Heart right ventricle (tissue), 16 donors: Measurements from ENCODE around the gene CISD3. TPM values are rescaled to one million over a fixed set of nuclear protein-coding genes. Genes with fewer than 3 reads are reported as not detected.
A peak's percentile ranks its signal among the peaks of the same experiment; 100 is the strongest.

Experiments
- ATAC-seq, 8 donors: fragments of 200-7000 bp; cut with Tn5 transposase; one replicate each; pipeline ENCODE4 v1.9.1; 2020; ENCODE audit warnings: mild to moderate bottlenecking in 8 of 8, moderate library complexity in 8 of 8, moderate number of reproducible peaks in 1 of 8
- DNase-seq, 2 donors: peaks; one replicate each; pipeline ENCODE4 v3.0.0-alpha.2; 2020
- H3K27ac ChIP-seq, 10 donors: fragments of 200-600 bp; sonication (generic) in 2 of 10; one replicate each; pipeline versions ENCODE4 v1.5.0 to v1.8.0; 2020 to 2022; ENCODE audit warnings: mild to moderate bottlenecking in 3 of 10
- H3K27me3 ChIP-seq, 7 donors: fragments of 200-600 bp; one replicate each; pipeline ENCODE4 v1.8.0; 2021 to 2022; ENCODE audit warnings: mild to moderate bottlenecking in 2 of 7
- H3K36me3 ChIP-seq, 9 donors: fragments of 200-600 bp; sonication (generic) in 1 of 9; one replicate each; pipeline versions ENCODE4 v1.5.0 to v1.8.0; 2020 to 2022; ENCODE audit warnings: mild to moderate bottlenecking in 2 of 9
- H3K4me1 ChIP-seq, 9 donors: fragments of 200-600 bp; sonication (generic) in 1 of 9; one replicate each; pipeline versions ENCODE4 v1.5.0 to v1.8.0; 2020 to 2022; ENCODE audit warnings: mild to moderate bottlenecking in 4 of 9
- H3K4me3 ChIP-seq, 10 donors: fragments of 200-600 bp; sonication (generic) in 2 of 10; one replicate each; pipeline versions ENCODE4 v1.5.0 to v1.8.0; 2020 to 2022; ENCODE audit warnings: mild to moderate bottlenecking in 7 of 10, moderate library complexity in 2 of 10
- H3K9me3 ChIP-seq, 11 donors: fragments of 200-600 bp in 10 of 11; sonication (generic) in 2 of 11; one replicate each; pipeline versions ENCODE4 v1.5.0 to v1.8.0; 2013 to 2022; ENCODE audit warnings: mild to moderate bottlenecking in 2 of 11, control low read depth in 1 of 11, moderate library complexity in 1 of 11
- WGBS, 2 donors: extraction: QIAGEN DNeasy Blood & Tissue Kit; methylation state at CpG; one replicate each; pipeline ENCODE4 v1.1.7; 2013; ENCODE audit warnings: inconsistent platforms in 1 of 2; 5-methylcytosine and 5-hydroxymethylcytosine counted together
- intact Hi-C, 10 donors: fragments of 100-400 bp; cut with DNase I; formaldehyde crosslinking; loops; one replicate each; pipeline versions ENCODE4 v1.11.1 to v1.14.2; 2022
- polyA plus RNA-seq, 2 donors: library from polyadenylated mRNA; stranded (reverse); fragments of 200-250 nt; gene quantifications; one replicate each; pipeline ENCODE4 v1.2.3, GENCODE V29; 2013
- total RNA-seq, 10 donors: library from RNA; stranded (reverse); fragmentation: NEBNext Ultra II Directional in 3 of 10; extraction: Animal tissue kit (Norgen Biotek cat#: 25700) in 3 of 10; gene quantifications; one replicate each; pipeline versions ENCODE4 v1.2.1 to v1.2.4, GENCODE V29; 2021 to 2023
- TF ChIP-seq, protein P1 (sequence below), 9 donors: fragments of 200-600 bp; sonication (generic) in 2 of 9; IDR thresholded peaks; one replicate each; pipeline versions ENCODE4 v1.5.0 to v1.8.0; 2021 to 2022; ENCODE audit warnings: antibody characterized with exemption in 9 of 9, mild to moderate bottlenecking in 5 of 9, moderate library complexity in 1 of 9
- donor health status: Arrhythmogenic right ventricular cardiomyopathy.
- donor health status: ischemic (EF 13 %, LVEDD 7.1; RV severe dilation, severe dysfunction).
- donor health status: healthy with polysubstance abuse.
- donor health status: DM: no; HTN: yes; CAD: no.
- donor health status: DM: no; HTN: no; CAD: no.
- donor health status: ischemic (EF 25% LVEDD 6.9; RV normal size, moderate dysfunction).
- donor health status: ischemic (EF 25% LVEDD 5.7; RV mildly dilated, moderate dysfunction).
- donor health status: healthy.
- donor health status: DM: yes; HTN: yes; CAD: no.
- donor health status: Ischemic cardiomyopathy.
- donor health status: ischemic (EF 35%, LVEDD 5.7; RV mildly dilated, moderate dysfunction).
- donor health status: nonischemic (EF 11% LVEDD 7.7; RV severe dilation, severe dysfunction).
- donor health status: DM: yes; HTN: yes; CAD: no.
- donor health status: PGD.
- donor health status: ischemic (EF 29% LVEDD 5.4; RV normal size, mild dysfunction).
- donor health status: nonischemic (EF 23%, LVEDD 6.1; RV moderate dilation, normal function).

Gene CISD3
- total and polyA plus RNA-seq, 12 donors = 50.5 to 84.1 (median 69.4) TPM

DNA sequence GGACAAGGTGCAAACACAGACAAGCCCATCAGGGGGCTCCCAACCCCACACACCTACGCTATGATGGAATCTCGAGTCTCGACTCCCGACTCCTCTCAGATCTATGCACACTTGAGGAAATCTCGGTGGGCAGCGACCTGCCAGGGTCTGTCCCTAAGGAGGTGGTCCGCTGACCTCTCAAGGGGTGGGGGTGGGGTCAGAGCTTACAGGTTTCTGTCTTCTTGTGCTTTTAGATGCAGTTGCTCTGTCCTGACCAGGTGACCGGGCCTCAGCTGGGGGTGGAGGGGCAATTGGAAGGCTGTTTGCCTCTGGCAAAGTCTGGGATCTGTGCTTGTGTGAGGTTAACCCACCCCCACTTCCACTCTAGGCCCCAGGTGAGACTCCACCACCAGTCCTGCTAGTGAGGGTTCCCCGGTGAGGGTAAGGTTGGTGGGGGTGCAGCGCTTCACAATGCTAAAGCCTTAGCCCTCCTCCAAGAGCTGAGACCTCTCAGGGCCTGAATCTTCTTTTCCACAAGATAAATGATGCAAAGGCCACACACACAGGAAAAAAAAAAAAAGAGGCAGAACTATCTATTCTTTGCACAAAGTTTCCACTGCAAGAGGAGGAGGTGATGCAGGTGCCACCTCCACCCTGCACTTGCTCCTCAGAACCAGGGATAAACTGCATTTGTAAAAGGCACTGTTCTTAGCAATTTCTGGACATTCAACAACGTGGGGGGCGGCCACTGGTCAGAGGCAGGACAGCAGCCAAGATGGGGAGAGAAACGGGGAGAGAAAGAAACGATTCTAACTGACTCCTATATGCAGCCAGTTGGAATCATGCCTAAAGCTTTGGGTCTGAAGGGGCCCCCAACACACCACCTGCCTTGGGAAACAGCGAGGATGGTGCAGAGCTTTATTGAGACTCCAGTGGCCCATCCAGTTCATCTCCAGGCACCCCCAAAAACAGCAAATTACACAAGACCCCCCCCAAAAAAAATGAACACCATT lies 4.1 kb downstream of the CISD3 start:
- Histone ChIP-seq H3K4me1 (peaks cover 17 to 66% (median 44%) of the 10 kb centered on the region in 9 donors), H3K27me3 (no peaks in the 10 kb centered on the region), H3K36me3 (peaks cover 0 to 74% (median 18%) of the 10 kb centered on the region in 9 donors), H3K9me3 (no peaks in the 10 kb centered on the region), H3K4me3 (no peak overlapping the region), H3K27ac (peak overlapping the region in 4 of 10 donors; percentile 1 to 93 (median 18))
- DNase-seq = no peak
- intact Hi-C loops = loop anchor here in 6 of 10 donors (2.0 to 10.0 kb wide), 5 partner anchors 37 to 179 kb away; no protein-coding TSS in a partner anchor
- no peak for ATAC-seq
- WGBS, 2 donors = 57 to 66% methylated on average over 15 of the region's 15 CpGs
- TF ChIP-seq, protein P1, sequence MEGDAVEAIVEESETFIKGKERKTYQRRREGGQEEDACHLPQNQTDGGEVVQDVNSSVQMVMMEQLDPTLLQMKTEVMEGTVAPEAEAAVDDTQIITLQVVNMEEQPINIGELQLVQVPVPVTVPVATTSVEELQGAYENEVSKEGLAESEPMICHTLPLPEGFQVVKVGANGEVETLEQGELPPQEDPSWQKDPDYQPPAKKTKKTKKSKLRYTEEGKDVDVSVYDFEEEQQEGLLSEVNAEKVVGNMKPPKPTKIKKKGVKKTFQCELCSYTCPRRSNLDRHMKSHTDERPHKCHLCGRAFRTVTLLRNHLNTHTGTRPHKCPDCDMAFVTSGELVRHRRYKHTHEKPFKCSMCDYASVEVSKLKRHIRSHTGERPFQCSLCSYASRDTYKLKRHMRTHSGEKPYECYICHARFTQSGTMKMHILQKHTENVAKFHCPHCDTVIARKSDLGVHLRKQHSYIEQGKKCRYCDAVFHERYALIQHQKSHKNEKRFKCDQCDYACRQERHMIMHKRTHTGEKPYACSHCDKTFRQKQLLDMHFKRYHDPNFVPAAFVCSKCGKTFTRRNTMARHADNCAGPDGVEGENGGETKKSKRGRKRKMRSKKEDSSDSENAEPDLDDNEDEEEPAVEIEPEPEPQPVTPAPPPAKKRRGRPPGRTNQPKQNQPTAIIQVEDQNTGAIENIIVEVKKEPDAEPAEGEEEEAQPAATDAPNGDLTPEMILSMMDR (IDR thresholded peaks at IDR 0.05) = peak in 5 of 9 donors; percentile 8 to 30 (median 17)

DNA sequence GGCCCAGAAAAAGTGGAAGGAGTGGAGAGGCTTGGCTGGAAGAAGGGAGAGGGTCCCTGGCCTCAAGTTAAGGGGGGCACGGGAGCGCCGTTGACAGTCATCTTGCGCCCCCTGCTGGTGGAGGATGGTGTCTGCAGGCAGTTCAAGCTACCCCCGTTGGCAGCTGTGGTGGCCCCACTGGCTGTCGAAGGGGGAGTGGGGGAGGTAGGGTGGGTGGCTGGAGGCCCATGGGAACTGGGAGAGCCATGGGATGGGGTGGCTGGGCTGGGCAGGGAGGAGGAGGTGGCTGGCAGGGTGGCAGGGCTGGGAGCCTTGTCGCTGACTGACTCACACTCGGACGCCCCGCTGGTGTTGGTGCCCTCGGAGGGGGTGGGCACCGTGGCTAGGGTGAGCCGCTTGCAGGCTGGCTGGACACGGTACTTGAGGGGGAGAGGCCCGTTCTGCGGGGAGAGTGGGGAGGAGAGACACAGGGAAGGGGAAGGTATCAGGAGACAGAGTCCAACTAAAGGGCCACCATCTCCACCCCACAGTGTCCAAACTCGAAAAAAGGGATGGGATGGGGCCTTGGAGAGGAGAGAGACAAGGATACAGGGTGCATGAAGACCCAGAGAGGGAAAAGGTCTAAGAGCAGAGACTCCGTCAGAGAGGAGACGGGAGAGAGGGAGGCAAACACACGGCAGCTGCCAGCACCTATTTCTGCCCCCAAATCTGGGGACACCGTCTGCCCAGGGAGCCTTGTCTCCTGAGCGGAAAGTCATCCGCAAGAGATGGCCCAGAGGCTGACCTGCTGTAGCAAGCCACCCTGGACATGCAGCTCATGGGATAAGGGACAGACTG lies 5.2 kb downstream of the CISD3 start:
- Histone ChIP-seq H3K4me1 (peaks cover 17 to 60% (median 42%) of the 10 kb centered on the region in 9 donors), H3K27ac (peak overlapping the region in 4 of 10 donors; percentile 9 to 36 (median 15)), H3K4me3 (no peak overlapping the region), H3K27me3 (no peaks in the 10 kb centered on the region), H3K36me3 (peaks cover 0 to 83% (median 21%) of the 10 kb centered on the region in 9 donors), H3K9me3 (no peaks in the 10 kb centered on the region)
- intact Hi-C loops = loop anchor here in 8 of 10 donors (1.0 to 10.0 kb wide), 5 partner anchors 53 to 181 kb away; no protein-coding TSS in a partner anchor
- ATAC-seq = peak in 7 of 8 donors; percentile 1 to 49 (median 27)
- peak; percentile 70 to 71 for DNase-seq
- 41 to 43% methylated on average over 23 of the region's 23 CpGs for WGBS, 2 donors
- TF ChIP-seq, protein P1 (IDR thresholded peaks at IDR 0.05) = peak; percentile 83 to 88 (median 85)

DNA sequence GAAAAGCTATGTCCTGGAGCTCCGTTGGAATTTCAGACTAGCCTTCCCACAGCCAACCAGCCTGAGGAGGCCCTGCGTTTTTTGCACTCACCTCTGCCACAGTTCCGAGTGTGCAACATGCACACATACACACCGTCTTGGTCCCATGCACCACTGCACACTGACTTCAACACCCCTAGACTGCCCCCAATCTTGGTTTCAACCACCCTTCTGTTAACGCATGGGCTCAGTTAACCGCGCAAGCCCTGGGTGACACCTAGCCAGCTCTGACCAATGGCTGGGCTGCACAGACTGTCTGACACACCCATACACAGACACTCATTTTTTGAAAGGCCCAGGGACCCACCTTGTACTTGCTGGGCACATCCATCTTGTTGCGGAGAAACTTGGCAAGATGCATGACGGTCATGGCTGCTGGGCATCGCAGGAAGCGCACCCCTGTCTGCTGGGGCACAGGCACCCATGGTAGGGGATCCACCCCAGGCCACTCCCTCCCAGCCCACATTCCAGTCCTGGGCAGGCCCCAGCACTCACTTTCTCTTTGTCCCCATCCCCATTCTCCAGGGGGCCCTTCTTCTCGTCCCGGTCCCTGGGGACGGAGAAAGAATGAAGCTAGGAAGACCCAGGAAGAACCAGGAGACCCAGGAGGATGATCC lies 8.0 kb downstream of the CISD3 start:
- Histone ChIP-seq H3K27me3 (no peaks in the 10 kb centered on the region), H3K9me3 (no peaks in the 10 kb centered on the region), H3K36me3 (peaks cover 0 to 66% (median 21%) of the 10 kb centered on the region in 9 donors), H3K4me1 (peaks cover 19 to 60% (median 45%) of the 10 kb centered on the region in 9 donors), H3K4me3 (no peak overlapping the region), H3K27ac (no peak overlapping the region)
- intact Hi-C loops = loop anchor here in 3 of 10 donors (5.0 to 10.0 kb wide), 3 partner anchors 56 to 183 kb away; no protein-coding TSS in a partner anchor
- TF ChIP-seq, protein P1 (IDR thresholded peaks at IDR 0.05) = no peak
- DNase-seq (no peak), ATAC-seq (no peak)
- 92% methylated on average over 14 of the region's 14 CpGs for WGBS, 2 donors
